NCI-H187 treated with DMSO at 0.1 percent for 48 hours (cell line): Measurements from ENCODE around the gene SSNA1.
A peak's percentile ranks its signal among the peaks of the same experiment; 100 is the strongest.

Experiments used
- DNase-seq: peaks from one replicate; lab custom pipeline; 2025; lab: John Stamatoyannopoulos, UW

Gene SSNA1

GRCh38 chr9:137184881-137185660, 3.4 kb upstream of the SSNA1 start:
- no peak for DNase-seq

- DNase-seq, result no peak
These were observed 2.6 kb upstream of the SSNA1 start for GRCh38 chr9:137185921-137186320.

GRCh38 chr9:137186385-137186784, 2.1 kb upstream of the SSNA1 start:
- DNase-seq, result no peak

- DNase-seq, result no peak
These were observed 1.1 kb upstream of the SSNA1 start for GRCh38 chr9:137187386-137187785.

GRCh38 chr9:137188086-137188489, 388 bp upstream of the SSNA1 start:
- DNase-seq, result no peak

GRCh38 chr9:137189297-137190295, 1.1 kb downstream of the SSNA1 start:
- DNase-seq, result no peak

- DNase-seq, result no peak
These were observed 1.9 kb downstream of the SSNA1 start for GRCh38 chr9:137190315-137190856.

GRCh38 chr9:137191245-137191644, 2.8 kb downstream of the SSNA1 start:
- DNase-seq, result no peak

- no peak for DNase-seq
These were observed 3.4 kb downstream of the SSNA1 start for GRCh38 chr9:137191691-137192447.

- DNase-seq, result no peak
These were observed 3.9 kb downstream of the SSNA1 start for GRCh38 chr9:137192448-137192780.

- DNase-seq, result no peak
These were observed 4.4 kb downstream of the SSNA1 start for GRCh38 chr9:137192859-137193258.

GRCh38 chr9:137193771-137194170, 5.3 kb downstream of the SSNA1 start:
- no peak for DNase-seq

- no peak for DNase-seq
These were observed 5.9 kb downstream of the SSNA1 start for GRCh38 chr9:137194388-137194787.

GRCh38 chr9:137194909-137195308, 6.4 kb downstream of the SSNA1 start:
- DNase-seq, result no peak

GRCh38 chr9:137195525-137196220, 7.2 kb downstream of the SSNA1 start:
- DNase-seq, result peak; percentile 62

GRCh38 chr9:137198051-137198901, 9.8 kb downstream of the SSNA1 start:
- no peak for DNase-seq

GRCh38 chr9:137198902-137199283, 10.4 kb downstream of the SSNA1 start:
- DNase-seq, result no peak

- no peak for DNase-seq
These were observed 11.1 kb downstream of the SSNA1 start for GRCh38 chr9:137199411-137200121.

GRCh38 chr9:137200311-137201204, 12.1 kb downstream of the SSNA1 start, which contains the start of gene TPRN:
TSS of gene TPRN (minus strand) at chr9:137200741. CDS start at chr9:137200711, 30 bp downstream.
- peak; percentile 82 for DNase-seq
